ENCODE results near the gene MITF.

DNA sequence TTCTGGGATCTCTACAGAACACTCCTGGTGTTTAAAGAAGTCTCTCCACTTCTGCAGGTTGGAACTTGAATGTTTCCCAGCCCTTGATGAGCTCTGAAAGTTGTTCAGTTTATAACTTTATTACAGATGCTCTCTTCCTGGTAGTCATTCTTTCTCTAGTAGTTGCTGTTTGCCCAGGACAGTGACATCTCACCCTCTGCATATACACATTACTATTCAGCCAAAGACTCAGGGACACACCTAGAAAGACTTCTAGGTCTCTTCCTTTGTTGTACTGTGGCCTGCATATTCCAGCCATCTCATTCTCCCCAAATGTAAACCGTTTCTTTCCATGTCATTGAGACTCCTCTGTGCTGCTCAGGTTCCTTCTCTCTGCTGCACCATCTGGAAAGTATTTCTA lies 76.7 kb downstream of the MITF start:
- no peak for TF ChIP-seq POLR2A (IDR thresholded peaks at IDR 0.05; ENCODE audit: borderline replicate concordance, extremely low read depth, insufficient read depth, insufficient read length)
- TF ChIP-seq RAD21 (IDR thresholded peaks at IDR 0.05; ENCODE audit: low read depth), result no peak
- TF ChIP-seq EZH2 (IDR thresholded peaks at IDR 0.05), result no peak
- TF ChIP-seq, protein P1, sequence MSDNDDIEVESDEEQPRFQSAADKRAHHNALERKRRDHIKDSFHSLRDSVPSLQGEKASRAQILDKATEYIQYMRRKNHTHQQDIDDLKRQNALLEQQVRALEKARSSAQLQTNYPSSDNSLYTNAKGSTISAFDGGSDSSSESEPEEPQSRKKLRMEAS (IDR thresholded peaks at IDR 0.05), result no peak
- TF ChIP-seq POLR2AphosphoS5 (IDR thresholded peaks at IDR 0.05; ENCODE audit: low read depth, low read length), result no peak
- TF ChIP-seq, protein P2, sequence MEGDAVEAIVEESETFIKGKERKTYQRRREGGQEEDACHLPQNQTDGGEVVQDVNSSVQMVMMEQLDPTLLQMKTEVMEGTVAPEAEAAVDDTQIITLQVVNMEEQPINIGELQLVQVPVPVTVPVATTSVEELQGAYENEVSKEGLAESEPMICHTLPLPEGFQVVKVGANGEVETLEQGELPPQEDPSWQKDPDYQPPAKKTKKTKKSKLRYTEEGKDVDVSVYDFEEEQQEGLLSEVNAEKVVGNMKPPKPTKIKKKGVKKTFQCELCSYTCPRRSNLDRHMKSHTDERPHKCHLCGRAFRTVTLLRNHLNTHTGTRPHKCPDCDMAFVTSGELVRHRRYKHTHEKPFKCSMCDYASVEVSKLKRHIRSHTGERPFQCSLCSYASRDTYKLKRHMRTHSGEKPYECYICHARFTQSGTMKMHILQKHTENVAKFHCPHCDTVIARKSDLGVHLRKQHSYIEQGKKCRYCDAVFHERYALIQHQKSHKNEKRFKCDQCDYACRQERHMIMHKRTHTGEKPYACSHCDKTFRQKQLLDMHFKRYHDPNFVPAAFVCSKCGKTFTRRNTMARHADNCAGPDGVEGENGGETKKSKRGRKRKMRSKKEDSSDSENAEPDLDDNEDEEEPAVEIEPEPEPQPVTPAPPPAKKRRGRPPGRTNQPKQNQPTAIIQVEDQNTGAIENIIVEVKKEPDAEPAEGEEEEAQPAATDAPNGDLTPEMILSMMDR (IDR thresholded peaks at IDR 0.05 in 2 of 3, conservative IDR thresholded peaks at IDR 0.05 in 1 of 3; ENCODE audit: borderline replicate concordance in 1 of 3, insufficient read depth in 1 of 3, low read depth in 2 of 3, low read length in 2 of 3), result no peak
- TF ChIP-seq ZNF274 (IDR thresholded peaks at IDR 0.05; ENCODE audit: low read depth, low read length), result no peak
- no peak for TF ChIP-seq SIN3A (IDR thresholded peaks at IDR 0.05; ENCODE audit: low read depth)
- no peak for TF ChIP-seq YY1 (IDR thresholded peaks at IDR 0.05; ENCODE audit: extremely low read depth, insufficient replicate concordance, low read depth, low read length)
- TF ChIP-seq REST (IDR thresholded peaks at IDR 0.05; ENCODE audit: low read depth), result no peak
- no peak for TF ChIP-seq EZH2phosphoT487 (IDR thresholded peaks at IDR 0.05; ENCODE audit: borderline replicate concordance)
- TF ChIP-seq, protein P3, sequence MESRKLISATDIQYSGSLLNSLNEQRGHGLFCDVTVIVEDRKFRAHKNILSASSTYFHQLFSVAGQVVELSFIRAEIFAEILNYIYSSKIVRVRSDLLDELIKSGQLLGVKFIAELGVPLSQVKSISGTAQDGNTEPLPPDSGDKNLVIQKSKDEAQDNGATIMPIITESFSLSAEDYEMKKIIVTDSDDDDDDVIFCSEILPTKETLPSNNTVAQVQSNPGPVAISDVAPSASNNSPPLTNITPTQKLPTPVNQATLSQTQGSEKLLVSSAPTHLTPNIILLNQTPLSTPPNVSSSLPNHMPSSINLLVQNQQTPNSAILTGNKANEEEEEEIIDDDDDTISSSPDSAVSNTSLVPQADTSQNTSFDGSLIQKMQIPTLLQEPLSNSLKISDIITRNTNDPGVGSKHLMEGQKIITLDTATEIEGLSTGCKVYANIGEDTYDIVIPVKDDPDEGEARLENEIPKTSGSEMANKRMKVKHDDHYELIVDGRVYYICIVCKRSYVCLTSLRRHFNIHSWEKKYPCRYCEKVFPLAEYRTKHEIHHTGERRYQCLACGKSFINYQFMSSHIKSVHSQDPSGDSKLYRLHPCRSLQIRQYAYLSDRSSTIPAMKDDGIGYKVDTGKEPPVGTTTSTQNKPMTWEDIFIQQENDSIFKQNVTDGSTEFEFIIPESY (IDR thresholded peaks at IDR 0.05; ENCODE audit: extremely low read depth, insufficient replicate concordance, low read length), result no peak
- no peak for TF ChIP-seq CEBPB (IDR thresholded peaks at IDR 0.05; ENCODE audit: low read depth)
- no peak for TF ChIP-seq CBX3 (IDR thresholded peaks at IDR 0.05; ENCODE audit: low read depth)

Data from HCT116 (cell line).